Measurements from ENCODE around the gene SHMT2.

The SHMT2 gene

GRCh38 chr12:57216921-57217879 is 12.3 kb upstream of the SHMT2 start:
- peak overlapping the region in 1 of 2 experiments; percentile 34 for H3K23ac ChIP-seq (ENCODE audit: low read length in 2 of 2)
- peak overlapping the region; percentile 15 for H2AFZ ChIP-seq (ENCODE audit: low read depth, low read length)
- H3K4me2 ChIP-seq (ENCODE audit: low read length, poor library complexity, severe bottlenecking) = peak overlapping the region; percentile 82
- no peaks in the 10 kb centered on the region for H3K79me1 ChIP-seq (replicated peaks; ENCODE audit: low read length, poor library complexity, severe bottlenecking)
- H3K14ac ChIP-seq (ENCODE audit: low read length in 2 of 2) = no peak overlapping the region
- H3K9me3 ChIP-seq (ENCODE audit: control insufficient read depth, low read length) = no peaks in the 10 kb centered on the region
- H3K27ac ChIP-seq (ENCODE audit: low read length, poor library complexity, severe bottlenecking) = no peak overlapping the region
- peaks cover 38% of the 10 kb centered on the region for H3K4me1 ChIP-seq (ENCODE audit: control insufficient read depth, insufficient read depth, low read depth, low read length)
- no peak overlapping the region for H2AK5ac ChIP-seq (ENCODE audit: low read length, severe bottlenecking)
- H4K8ac ChIP-seq (ENCODE audit: low read length) = no peak overlapping the region
- peak overlapping the region in 1 of 2 experiments; percentile 1 for H2BK12ac ChIP-seq (ENCODE audit: low read length in 2 of 2)
- peaks cover 16 to 18% of the 10 kb centered on the region in 2 experiments for H3K36me3 ChIP-seq (ENCODE audit: control insufficient read depth in 1 of 2, insufficient read depth in 2 of 2, low read depth in 1 of 2, low read length in 2 of 2)
- H3K9ac ChIP-seq (ENCODE audit: low read length) = peak overlapping the region; percentile 59
- no peak overlapping the region for H2BK5ac ChIP-seq (ENCODE audit: low read depth, low read length, poor library complexity, severe bottlenecking)
- no peak overlapping the region for H3K4ac ChIP-seq (ENCODE audit: low read depth in 1 of 2, low read length in 2 of 2)
- H3K27me3 ChIP-seq (ENCODE audit: control insufficient read depth in 1 of 2, insufficient read depth in 1 of 2, low read length in 2 of 2) = peaks cover 21 to 70% of the 10 kb centered on the region in 2 experiments
- H2BK15ac ChIP-seq (ENCODE audit: low read depth, poor library complexity, severe bottlenecking) = no peak overlapping the region
- no peak for DNase-seq
- no peak overlapping the region for H2BK120ac ChIP-seq (ENCODE audit: low read depth, low read length)
- peak overlapping the region in 1 of 2 experiments; percentile 56 for H3K18ac ChIP-seq (ENCODE audit: low read depth in 1 of 2, low read length in 2 of 2)
- no peak overlapping the region for H4K91ac ChIP-seq (ENCODE audit: low read length)
- WGBS = 6% methylated on average over 58 of the region's 63 CpGs
- peak overlapping the region; percentile 26 to 75 for H3K4me3 ChIP-seq (ENCODE audit: insufficient read depth in 1 of 2, low read depth in 1 of 2, low read length in 2 of 2)

- H3K36me3 ChIP-seq (ENCODE audit: control insufficient read depth in 1 of 2, insufficient read depth in 2 of 2, low read depth in 1 of 2, low read length in 2 of 2) = peaks cover 7 to 10% of the 10 kb centered on the region in 2 experiments
- no peak overlapping the region for H3K9ac ChIP-seq (ENCODE audit: low read length)
- no peak overlapping the region for H2BK12ac ChIP-seq (ENCODE audit: low read length in 2 of 2)
- no peak overlapping the region for H2BK5ac ChIP-seq (ENCODE audit: low read depth, low read length, poor library complexity, severe bottlenecking)
- H2BK120ac ChIP-seq (ENCODE audit: low read depth, low read length) = no peak overlapping the region
- peaks cover 35% of the 10 kb centered on the region for H3K4me1 ChIP-seq (ENCODE audit: control insufficient read depth, insufficient read depth, low read depth, low read length)
- H2BK15ac ChIP-seq (ENCODE audit: low read depth, poor library complexity, severe bottlenecking) = no peak overlapping the region
- H3K27me3 ChIP-seq (ENCODE audit: control insufficient read depth in 1 of 2, insufficient read depth in 1 of 2, low read length in 2 of 2) = peaks cover 31 to 80% of the 10 kb centered on the region in 2 experiments
- no peak overlapping the region for H3K23ac ChIP-seq (ENCODE audit: low read length in 2 of 2)
- no peak overlapping the region for H2AK5ac ChIP-seq (ENCODE audit: low read length, severe bottlenecking)
- no peak for DNase-seq
- no peaks in the 10 kb centered on the region for H3K9me3 ChIP-seq (ENCODE audit: control insufficient read depth, low read length)
- no peak overlapping the region for H3K14ac ChIP-seq (ENCODE audit: low read length in 2 of 2)
- H4K91ac ChIP-seq (ENCODE audit: low read length) = no peak overlapping the region
- WGBS = 41% methylated on average over 5 of the region's 5 CpGs
- no peak overlapping the region for H3K4me2 ChIP-seq (ENCODE audit: low read length, poor library complexity, severe bottlenecking)
- no peak overlapping the region for H3K4ac ChIP-seq (ENCODE audit: low read depth in 1 of 2, low read length in 2 of 2)
- peak overlapping the region in 1 of 2 experiments; percentile 20 for H3K4me3 ChIP-seq (ENCODE audit: insufficient read depth in 1 of 2, low read depth in 1 of 2, low read length in 2 of 2)
- no peaks in the 10 kb centered on the region for H3K79me1 ChIP-seq (replicated peaks; ENCODE audit: low read length, poor library complexity, severe bottlenecking)
- H3K27ac ChIP-seq (ENCODE audit: low read length, poor library complexity, severe bottlenecking) = no peak overlapping the region
- no peak overlapping the region for H2AFZ ChIP-seq (ENCODE audit: low read depth, low read length)
- no peak overlapping the region for H3K18ac ChIP-seq (ENCODE audit: low read depth in 1 of 2, low read length in 2 of 2)
- no peak overlapping the region for H4K8ac ChIP-seq (ENCODE audit: low read length)
These were observed 11.3 kb upstream of the SHMT2 start for GRCh38 chr12:57218030-57218853.

GRCh38 chr12:57219205-57219992 is 10.1 kb upstream of the SHMT2 start:
- no peak overlapping the region for H3K9ac ChIP-seq (ENCODE audit: low read length)
- DNase-seq = no peak
- no peak overlapping the region for H3K4me3 ChIP-seq (ENCODE audit: insufficient read depth in 1 of 2, low read depth in 1 of 2, low read length in 2 of 2)
- no peaks in the 10 kb centered on the region for H3K79me1 ChIP-seq (replicated peaks; ENCODE audit: low read length, poor library complexity, severe bottlenecking)
- H2BK120ac ChIP-seq (ENCODE audit: low read depth, low read length) = no peak overlapping the region
- no peak overlapping the region for H4K91ac ChIP-seq (ENCODE audit: low read length)
- H3K27ac ChIP-seq (ENCODE audit: low read length, poor library complexity, severe bottlenecking) = no peak overlapping the region
- H3K9me3 ChIP-seq (ENCODE audit: control insufficient read depth, low read length) = no peaks in the 10 kb centered on the region
- no peak overlapping the region for H3K14ac ChIP-seq (ENCODE audit: low read length in 2 of 2)
- H2BK12ac ChIP-seq (ENCODE audit: low read length in 2 of 2) = no peak overlapping the region
- H3K27me3 ChIP-seq (ENCODE audit: control insufficient read depth in 1 of 2, insufficient read depth in 1 of 2, low read length in 2 of 2) = peaks cover 33 to 92% of the 10 kb centered on the region in 2 experiments
- H3K4me2 ChIP-seq (ENCODE audit: low read length, poor library complexity, severe bottlenecking) = no peak overlapping the region
- H4K8ac ChIP-seq (ENCODE audit: low read length) = no peak overlapping the region
- no peak overlapping the region for H2BK15ac ChIP-seq (ENCODE audit: low read depth, poor library complexity, severe bottlenecking)
- no peak overlapping the region for H3K4ac ChIP-seq (ENCODE audit: low read depth in 1 of 2, low read length in 2 of 2)
- H3K4me1 ChIP-seq (ENCODE audit: control insufficient read depth, insufficient read depth, low read depth, low read length) = peaks cover 32% of the 10 kb centered on the region
- no peak overlapping the region for H3K23ac ChIP-seq (ENCODE audit: low read length in 2 of 2)
- H2AK5ac ChIP-seq (ENCODE audit: low read length, severe bottlenecking) = no peak overlapping the region
- H2BK5ac ChIP-seq (ENCODE audit: low read depth, low read length, poor library complexity, severe bottlenecking) = no peak overlapping the region
- H3K18ac ChIP-seq (ENCODE audit: low read depth in 1 of 2, low read length in 2 of 2) = no peak overlapping the region
- H2AFZ ChIP-seq (ENCODE audit: low read depth, low read length) = no peak overlapping the region
- WGBS = 18% methylated on average over 14 of the region's 14 CpGs
- peaks cover 0 to 2% of the 10 kb centered on the region in 2 experiments for H3K36me3 ChIP-seq (ENCODE audit: control insufficient read depth in 1 of 2, insufficient read depth in 2 of 2, low read depth in 1 of 2, low read length in 2 of 2)

Data from mesenchymal stem cell (in vitro differentiated cells and primary cell).